Ovary (tissue), 3 donors: ENCODE measurements around the gene TTC33.

Source experiments
- CTCF ChIP-seq, 3 donors: fragments of 450-650 bp in 2 of 3; fragments of 200-600 bp in 1 of 3; IDR thresholded peaks; one replicate each; pipeline versions ENCODE4 v1.5.1 to v1.8.0; 2016 to 2022; ENCODE audit warnings: antibody characterized with exemption in 3 of 3, mild to moderate bottlenecking in 1 of 3
- EP300 ChIP-seq: sonication (generic); formaldehyde crosslinking; IDR thresholded peaks from one replicate; pipeline ENCODE4 v1.6.1; 2017; ENCODE audit warnings: antibody characterized with exemption
- POLR2A ChIP-seq: fragments of 450-650 bp; IDR thresholded peaks from one replicate; pipeline ENCODE4 v1.6.1; 2017; ENCODE audit warnings: antibody characterized with exemption, mild to moderate bottlenecking, moderate library complexity
- donor health status: DM: no; HTN: no; CAD: no.

DNA sequence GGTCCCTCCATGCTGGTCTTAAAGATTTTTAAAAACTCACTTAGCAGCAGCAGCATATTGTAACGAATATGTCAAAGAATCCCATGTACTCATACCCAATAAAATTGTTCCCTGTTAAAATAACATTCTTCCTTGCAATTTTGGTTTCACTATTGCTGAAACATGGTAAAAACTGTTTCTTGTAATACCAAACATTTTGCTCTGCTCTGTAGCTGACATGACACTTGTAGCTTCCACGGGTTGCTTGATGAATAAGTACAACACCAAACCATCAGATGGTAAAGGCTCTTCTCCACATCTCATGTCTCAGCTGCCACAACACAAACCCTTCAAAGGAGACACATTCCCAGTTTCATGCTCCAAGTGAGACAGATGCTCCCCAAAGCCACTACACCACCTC is 256.8 kb downstream of the TTC33 start:
- TF ChIP-seq EP300 (no peak), CTCF (IDR thresholded peaks at IDR 0.05) (no peak), POLR2A (no peak)
